Measurements from ENCODE around the gene IL15. TPM values are rescaled to one million over a fixed set of nuclear protein-coding genes. Genes with fewer than 3 reads are reported as not detected.

IL15 gene
- total RNA-seq, 1 donor, result 6.5 TPM

DNA sequence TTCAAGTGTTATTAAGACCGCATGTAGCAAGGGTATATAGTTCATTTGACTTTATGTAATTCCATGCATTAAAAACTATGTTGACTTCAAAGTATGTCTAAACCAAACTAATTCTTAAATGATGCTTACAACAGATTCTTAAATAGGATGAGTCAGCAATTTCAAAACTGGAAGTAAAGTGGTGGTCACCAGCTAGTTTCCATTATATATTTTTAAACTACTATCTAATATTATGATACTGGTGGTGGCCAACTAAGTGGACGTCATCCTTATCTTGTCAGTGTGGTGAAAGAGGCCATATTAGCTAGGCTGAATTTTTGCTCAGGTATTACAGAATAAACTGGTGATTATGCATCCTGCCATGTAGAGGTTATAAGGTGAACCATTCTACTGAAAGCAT is 1.2 kb downstream of the IL15 start:
- H3K4me1 ChIP-seq (ENCODE audit: insufficient read depth, low read length), result peaks cover 40% of the 10 kb centered on the region
- H3K4me3 ChIP-seq (ENCODE audit: low read length), result peak overlapping the region; percentile 84
- no peaks in the 10 kb centered on the region for H3K9me3 ChIP-seq (ENCODE audit: low read depth, low read length)
- peaks cover 6% of the 10 kb centered on the region for H3K27me3 ChIP-seq (ENCODE audit: insufficient read depth, low read length)

DNA sequence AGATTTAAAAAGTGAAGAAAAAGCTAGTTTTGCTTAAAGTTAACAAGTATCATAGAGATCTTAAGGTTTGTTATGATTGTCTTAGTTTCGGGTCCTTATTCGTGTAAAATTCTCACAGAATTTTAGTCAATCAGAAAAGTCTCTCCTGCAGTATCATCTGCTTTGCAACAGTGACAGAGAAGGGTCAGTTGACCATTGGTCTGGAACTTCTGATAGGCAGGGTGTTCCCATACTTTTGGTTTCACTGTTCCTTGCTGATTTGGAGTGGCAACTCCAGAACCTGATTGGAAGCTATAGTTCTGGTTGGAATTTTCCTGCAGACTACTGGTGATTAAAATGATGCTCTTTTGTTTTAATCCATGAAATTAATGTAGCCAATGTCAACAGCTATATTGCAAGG is 1.8 kb downstream of the IL15 start:
- H3K4me3 ChIP-seq (ENCODE audit: low read length), result no peak overlapping the region
- peaks cover 40% of the 10 kb centered on the region for H3K4me1 ChIP-seq (ENCODE audit: insufficient read depth, low read length)
- peaks cover 6% of the 10 kb centered on the region for H3K27me3 ChIP-seq (ENCODE audit: insufficient read depth, low read length)
- H3K9me3 ChIP-seq (ENCODE audit: low read depth, low read length), result no peaks in the 10 kb centered on the region

DNA sequence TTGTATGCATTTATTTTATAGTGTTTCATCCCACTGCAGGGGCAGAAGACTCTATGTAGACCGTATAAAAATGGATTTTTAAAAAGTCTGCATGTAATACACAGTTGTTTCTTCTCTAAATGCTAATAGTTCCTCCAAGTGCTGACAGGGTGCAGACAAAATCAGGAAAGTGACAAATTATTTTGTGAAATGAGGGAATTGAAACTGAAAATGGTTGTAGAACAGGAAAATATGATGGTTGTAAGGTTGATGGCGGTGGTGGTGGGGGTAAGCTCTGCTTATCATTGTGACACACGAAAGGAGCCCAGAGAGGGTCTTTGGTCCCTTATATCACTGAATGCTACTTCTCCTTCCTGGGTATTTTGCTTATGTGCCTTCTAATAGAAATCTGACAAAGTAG is 4.3 kb downstream of the IL15 start:
- Histone ChIP-seq H3K4me3 (ENCODE audit: low read length) (no peak overlapping the region), H3K9me3 (ENCODE audit: low read depth, low read length) (no peaks in the 10 kb centered on the region), H3K4me1 (ENCODE audit: insufficient read depth, low read length) (peaks cover 38% of the 10 kb centered on the region), H3K27me3 (ENCODE audit: insufficient read depth, low read length) (peaks cover 2% of the 10 kb centered on the region)

DNA sequence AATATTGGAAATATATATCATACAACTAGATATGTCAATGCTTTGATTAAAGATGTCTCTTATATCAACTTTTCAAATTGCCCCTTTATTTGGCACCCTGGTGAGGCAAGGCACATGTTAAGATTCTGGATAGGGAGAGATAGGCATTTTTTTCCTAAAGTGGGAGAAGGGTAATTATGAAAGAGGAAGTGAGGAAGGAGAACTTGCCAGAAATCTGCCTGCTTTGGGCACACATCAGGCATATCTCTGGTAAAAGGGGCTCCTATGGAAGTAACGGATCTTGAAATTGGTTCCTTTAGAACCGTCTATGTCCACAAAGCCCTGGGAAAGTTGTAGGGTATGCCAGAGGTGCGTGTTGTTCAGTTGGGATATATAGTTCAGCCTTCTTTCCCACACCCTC is 5.7 kb downstream of the IL15 start:
- Histone ChIP-seq H3K9me3 (ENCODE audit: low read depth, low read length) (no peaks in the 10 kb centered on the region), H3K4me3 (ENCODE audit: low read length) (no peak overlapping the region), H3K27me3 (ENCODE audit: insufficient read depth, low read length) (no peaks in the 10 kb centered on the region), H3K4me1 (ENCODE audit: insufficient read depth, low read length) (peaks cover 34% of the 10 kb centered on the region)

DNA sequence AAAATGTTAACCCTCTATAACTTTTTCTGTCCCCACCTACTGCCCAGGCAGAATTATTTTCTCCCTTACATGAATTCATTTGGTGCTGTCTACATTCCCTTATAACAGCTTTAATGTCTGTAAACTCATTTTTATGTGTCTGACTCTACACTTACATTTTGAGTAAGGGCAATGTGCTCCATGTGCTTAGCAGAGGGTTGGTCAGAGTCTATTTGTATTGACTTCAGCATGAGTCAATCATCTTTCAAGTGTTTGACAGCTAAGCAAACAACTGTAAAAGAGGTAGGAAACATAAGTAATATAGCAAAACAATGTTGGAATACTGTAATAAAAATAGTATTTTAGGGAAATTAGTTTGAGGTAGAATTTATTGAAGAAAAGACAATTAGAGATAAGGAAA is 6.3 kb downstream of the IL15 start:
- Histone ChIP-seq H3K9me3 (ENCODE audit: low read depth, low read length) (no peaks in the 10 kb centered on the region), H3K4me3 (ENCODE audit: low read length) (no peak overlapping the region), H3K4me1 (ENCODE audit: insufficient read depth, low read length) (peaks cover 28% of the 10 kb centered on the region), H3K27me3 (ENCODE audit: insufficient read depth, low read length) (no peaks in the 10 kb centered on the region)

DNA sequence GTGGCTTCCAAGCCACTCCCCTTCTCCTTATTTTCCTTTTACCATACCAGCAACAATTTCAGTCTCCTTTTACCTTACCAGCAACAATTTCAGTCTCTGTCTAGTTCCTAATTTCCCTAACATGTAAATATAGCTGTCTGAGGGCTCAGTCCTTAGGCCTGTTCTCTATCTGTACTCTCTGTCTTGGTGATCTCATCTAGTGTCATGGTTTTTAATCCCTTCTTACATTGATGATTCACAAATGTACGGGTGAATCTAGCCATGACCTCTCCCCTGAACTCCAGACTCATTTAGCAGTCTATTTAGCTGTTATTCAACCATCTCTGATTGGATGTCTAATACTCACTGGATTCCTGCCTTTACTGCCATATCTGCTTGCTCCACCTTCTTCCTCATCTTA is 7.2 kb downstream of the IL15 start:
- H3K27me3 ChIP-seq (ENCODE audit: insufficient read depth, low read length), result no peaks in the 10 kb centered on the region
- H3K4me3 ChIP-seq (ENCODE audit: low read length), result no peak overlapping the region
- no peaks in the 10 kb centered on the region for H3K9me3 ChIP-seq (ENCODE audit: low read depth, low read length)
- H3K4me1 ChIP-seq (ENCODE audit: insufficient read depth, low read length), result peaks cover 20% of the 10 kb centered on the region

DNA sequence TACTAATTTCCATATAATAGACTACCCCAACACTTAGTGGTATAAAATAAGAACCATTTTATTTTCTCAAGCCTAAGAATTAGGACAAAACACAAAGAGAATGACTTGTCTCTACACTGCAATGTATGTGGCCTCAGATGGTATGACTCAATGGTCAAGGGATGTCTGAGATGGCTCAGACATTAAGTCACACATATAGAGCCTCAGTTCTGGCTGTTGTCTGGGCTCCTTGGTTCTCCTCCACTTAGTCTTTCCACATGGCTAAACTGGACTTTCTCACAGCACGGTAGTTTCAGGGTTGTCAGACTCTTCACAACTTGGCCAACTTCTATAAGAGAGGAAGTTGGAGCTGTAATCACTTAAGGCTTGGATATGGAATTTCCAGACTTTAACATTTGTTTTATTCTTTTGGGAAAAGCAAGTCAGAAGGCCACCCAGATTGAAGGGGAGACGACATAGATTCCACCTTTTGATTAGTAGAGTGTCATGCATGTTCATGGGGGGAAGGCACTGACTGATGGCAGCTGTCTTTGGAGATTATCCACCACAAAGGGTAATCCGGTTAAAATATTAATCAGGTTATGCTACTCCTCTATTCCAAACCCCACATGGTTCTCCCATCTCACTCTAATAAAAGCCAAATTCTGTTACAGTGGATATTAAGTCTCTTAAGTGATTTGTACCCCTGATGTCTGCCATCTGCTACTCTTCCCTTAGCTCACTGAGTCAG is 9.4 kb downstream of the IL15 start:
- H3K4me1 ChIP-seq (ENCODE audit: insufficient read depth, low read length), result peaks cover 14% of the 10 kb centered on the region
- no peaks in the 10 kb centered on the region for H3K27me3 ChIP-seq (ENCODE audit: insufficient read depth, low read length)
- no peaks in the 10 kb centered on the region for H3K9me3 ChIP-seq (ENCODE audit: low read depth, low read length)
- H3K4me3 ChIP-seq (ENCODE audit: low read length), result no peak overlapping the region

DNA sequence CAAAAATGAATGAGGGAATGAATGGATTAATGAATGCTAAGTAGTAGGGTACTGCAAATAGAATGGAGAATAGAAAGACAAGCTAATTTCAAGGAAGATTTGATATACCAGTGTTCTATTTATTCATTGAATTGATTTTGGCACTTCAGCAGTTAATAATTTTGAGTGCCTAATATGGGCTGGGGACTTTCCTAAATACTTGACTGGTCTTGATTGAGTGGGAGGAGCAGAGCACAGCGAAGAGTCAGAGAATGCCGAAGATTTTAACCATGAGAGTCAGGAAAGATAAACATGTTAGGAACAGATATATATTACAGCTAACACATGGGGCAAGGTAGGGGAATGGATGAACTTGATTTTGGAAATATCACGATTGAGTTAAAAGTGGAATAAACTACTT is 10.6 kb downstream of the IL15 start:
- H3K4me1 ChIP-seq (ENCODE audit: insufficient read depth, low read length), result peaks cover 11% of the 10 kb centered on the region
- no peak overlapping the region for H3K4me3 ChIP-seq (ENCODE audit: low read length)
- H3K27me3 ChIP-seq (ENCODE audit: insufficient read depth, low read length), result no peaks in the 10 kb centered on the region
- H3K9me3 ChIP-seq (ENCODE audit: low read depth, low read length), result no peaks in the 10 kb centered on the region

DNA sequence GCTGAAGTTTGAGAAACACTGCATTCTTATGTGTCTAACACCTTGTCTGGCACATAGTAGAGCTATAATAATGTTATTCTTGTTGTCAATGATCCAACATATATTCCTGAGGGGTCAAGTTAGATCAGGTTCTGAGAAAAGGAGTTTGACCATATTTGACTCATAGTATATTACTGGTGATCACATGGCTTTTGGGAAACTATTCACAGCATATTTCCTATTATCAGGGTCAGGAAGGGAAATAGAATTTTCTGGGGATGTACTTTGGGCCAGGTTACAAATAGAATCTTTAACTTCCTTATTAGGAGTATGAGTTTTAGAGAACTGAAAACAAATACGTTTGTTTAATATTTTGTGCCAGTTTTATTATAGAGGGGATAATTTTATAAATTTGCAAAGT is 11.6 kb downstream of the IL15 start:
- Histone ChIP-seq H3K27me3 (ENCODE audit: insufficient read depth, low read length) (no peaks in the 10 kb centered on the region), H3K9me3 (ENCODE audit: low read depth, low read length) (no peaks in the 10 kb centered on the region), H3K4me1 (ENCODE audit: insufficient read depth, low read length) (peaks cover 5% of the 10 kb centered on the region), H3K4me3 (ENCODE audit: low read length) (no peak overlapping the region)

DNA sequence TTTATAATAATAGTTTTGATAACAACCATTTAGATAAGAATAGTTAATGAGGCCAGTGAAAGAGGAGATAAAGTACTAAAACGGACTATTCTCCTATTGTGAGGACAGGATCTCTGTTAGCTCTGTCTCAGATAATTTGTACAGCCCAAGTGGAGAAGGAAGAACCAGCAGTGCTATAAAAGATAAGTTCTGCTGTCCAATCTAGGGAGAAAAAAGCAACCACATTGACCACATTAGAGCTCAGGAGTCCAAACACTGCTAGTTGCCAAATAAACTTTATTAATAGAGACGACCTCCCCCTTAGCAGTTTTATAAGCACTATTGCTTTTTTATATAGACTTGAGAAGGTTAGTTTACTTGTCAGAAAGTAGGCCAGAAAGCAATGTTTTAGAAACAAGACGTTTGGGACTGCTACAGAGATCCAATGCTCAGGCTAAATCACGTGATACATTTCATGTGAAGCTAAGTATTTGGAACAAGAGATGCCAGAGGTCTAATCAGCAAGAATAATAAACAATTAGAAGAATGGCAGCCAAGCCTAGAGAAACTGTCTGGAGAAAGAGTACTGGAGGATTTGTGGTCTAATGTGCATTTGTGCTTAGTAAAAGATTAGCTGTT is 15.9 kb downstream of the IL15 start:
- no peaks in the 10 kb centered on the region for H3K27me3 ChIP-seq (ENCODE audit: insufficient read depth, low read length)
- H3K4me1 ChIP-seq (ENCODE audit: insufficient read depth, low read length), result peaks cover 5% of the 10 kb centered on the region
- no peaks in the 10 kb centered on the region for H3K9me3 ChIP-seq (ENCODE audit: low read depth, low read length)
- H3K4me3 ChIP-seq (ENCODE audit: low read length), result no peak overlapping the region

DNA sequence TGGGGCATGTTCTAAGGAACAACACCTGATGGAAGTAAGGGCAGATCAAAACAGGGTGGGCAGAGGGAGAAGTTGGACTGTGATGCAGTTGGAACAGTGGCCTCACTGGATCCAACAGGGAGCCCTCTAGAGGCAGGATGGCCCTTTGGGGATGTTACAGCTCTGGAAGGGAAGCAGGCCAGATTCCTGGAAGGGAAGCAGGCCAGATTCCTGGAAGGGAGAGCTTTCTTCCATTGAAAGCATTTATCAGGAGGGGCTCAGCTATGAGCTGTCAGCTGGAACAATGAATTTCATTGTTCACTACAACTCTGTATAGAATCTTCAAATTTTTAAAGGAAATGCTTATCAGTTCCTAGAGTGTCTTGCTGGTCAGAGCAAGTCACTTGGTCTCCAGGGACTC is 17.7 kb downstream of the IL15 start:
- H3K9me3 ChIP-seq (ENCODE audit: low read depth, low read length), result no peaks in the 10 kb centered on the region
- H3K27me3 ChIP-seq (ENCODE audit: insufficient read depth, low read length), result no peaks in the 10 kb centered on the region
- H3K4me1 ChIP-seq (ENCODE audit: insufficient read depth, low read length), result peaks cover 4% of the 10 kb centered on the region
- no peak overlapping the region for H3K4me3 ChIP-seq (ENCODE audit: low read length)

DNA sequence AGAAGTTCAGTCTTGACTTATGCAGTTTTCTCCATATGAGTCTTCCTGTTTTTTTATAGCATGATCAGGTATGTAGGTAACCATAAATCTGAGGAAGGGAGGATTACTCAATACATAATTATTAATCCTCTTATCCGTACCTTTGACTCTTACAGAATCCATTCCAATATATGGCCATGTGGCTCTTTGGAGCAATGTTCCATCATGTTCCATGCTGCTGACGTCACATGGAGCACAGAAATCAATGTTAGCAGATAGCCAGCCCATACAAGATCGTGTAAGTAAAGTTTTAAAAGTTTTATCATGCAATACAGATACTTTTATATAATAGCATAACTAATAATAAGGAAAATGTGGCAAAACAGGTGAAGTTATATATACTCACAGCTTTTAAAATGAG is 19.6 kb downstream of the IL15 start:
- no peak overlapping the region for H3K4me3 ChIP-seq (ENCODE audit: low read length)
- no peaks in the 10 kb centered on the region for H3K27me3 ChIP-seq (ENCODE audit: insufficient read depth, low read length)
- H3K4me1 ChIP-seq (ENCODE audit: insufficient read depth, low read length), result peaks cover 4% of the 10 kb centered on the region
- no peaks in the 10 kb centered on the region for H3K9me3 ChIP-seq (ENCODE audit: low read depth, low read length)

DNA sequence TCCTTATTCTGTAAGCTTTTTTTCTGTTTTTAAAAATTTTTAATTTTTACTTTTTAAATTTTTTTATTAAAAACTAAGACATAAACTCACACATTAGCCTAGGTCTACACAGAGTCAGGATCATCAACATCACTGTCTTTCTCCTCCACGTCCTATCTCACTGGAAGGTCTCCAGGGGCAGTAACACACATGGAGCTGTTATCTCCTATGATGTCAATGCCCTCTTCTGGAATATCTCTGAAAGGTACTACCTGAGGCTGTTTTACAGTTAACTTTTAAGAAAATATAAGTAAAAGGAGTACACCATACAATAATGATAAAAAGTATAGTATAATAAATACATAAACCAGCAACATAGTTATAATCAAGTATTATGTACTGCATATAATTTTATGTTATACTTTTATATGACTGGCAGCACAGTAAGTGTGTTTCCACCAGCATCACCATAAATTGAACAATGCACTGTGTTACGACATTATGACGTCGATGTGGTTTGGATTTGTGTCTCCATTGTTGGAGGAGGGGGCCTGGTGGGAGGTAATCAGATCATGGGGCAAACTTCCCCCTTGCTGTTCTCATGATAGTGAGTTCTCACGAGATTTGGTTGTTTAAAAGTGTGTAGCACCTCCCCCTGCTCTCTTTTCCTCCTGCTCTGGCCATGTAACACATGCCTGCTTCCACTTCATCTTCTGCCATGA is 21.3 kb downstream of the IL15 start:
- H3K9me3 ChIP-seq (ENCODE audit: low read depth, low read length), result no peaks in the 10 kb centered on the region
- no peak overlapping the region for H3K4me3 ChIP-seq (ENCODE audit: low read length)
- peaks cover 4% of the 10 kb centered on the region for H3K4me1 ChIP-seq (ENCODE audit: insufficient read depth, low read length)
- H3K27me3 ChIP-seq (ENCODE audit: insufficient read depth, low read length), result no peaks in the 10 kb centered on the region

DNA sequence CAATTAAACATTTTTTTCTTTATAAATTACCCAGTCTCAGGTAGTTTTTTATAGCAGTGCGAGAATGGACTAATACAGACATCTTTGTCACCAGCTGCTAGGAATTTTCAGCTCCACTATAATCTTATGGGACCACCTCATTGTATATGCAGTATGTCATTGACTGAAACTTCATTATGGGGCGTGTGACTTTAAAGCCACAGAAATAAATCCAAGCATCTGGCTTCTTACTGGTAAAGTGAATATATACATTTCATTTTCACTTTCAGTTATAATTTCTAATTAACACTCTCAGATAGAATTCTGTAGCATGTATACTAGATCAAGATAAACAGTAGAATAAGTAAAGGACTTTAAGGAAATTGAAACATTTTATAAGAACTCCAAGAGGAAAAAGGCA is 21.9 kb downstream of the IL15 start:
- peaks cover 4% of the 10 kb centered on the region for H3K4me1 ChIP-seq (ENCODE audit: insufficient read depth, low read length)
- H3K27me3 ChIP-seq (ENCODE audit: insufficient read depth, low read length), result no peaks in the 10 kb centered on the region
- no peak overlapping the region for H3K4me3 ChIP-seq (ENCODE audit: low read length)
- H3K9me3 ChIP-seq (ENCODE audit: low read depth, low read length), result no peaks in the 10 kb centered on the region

DNA sequence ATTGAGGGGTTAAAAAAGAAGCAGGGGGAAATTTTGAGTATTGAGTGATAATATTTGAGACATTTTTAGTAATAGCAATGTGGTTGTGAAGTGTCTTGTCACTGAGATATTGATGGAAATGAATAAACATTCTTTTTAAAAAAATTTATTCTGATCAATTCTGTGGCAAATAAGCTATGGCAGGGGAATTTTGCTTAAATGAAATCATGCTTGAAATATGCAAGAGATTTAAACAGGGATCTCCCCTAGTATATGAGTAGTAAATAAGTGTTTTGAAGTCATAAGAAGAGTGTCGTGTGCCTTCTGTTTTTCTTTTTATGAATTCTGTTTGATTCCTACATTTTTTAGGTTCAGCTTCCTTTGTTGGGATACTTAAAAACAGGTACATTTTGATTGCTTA is 23.2 kb downstream of the IL15 start:
- Histone ChIP-seq H3K9me3 (ENCODE audit: low read depth, low read length) (no peaks in the 10 kb centered on the region), H3K27me3 (ENCODE audit: insufficient read depth, low read length) (no peaks in the 10 kb centered on the region), H3K4me3 (ENCODE audit: low read length) (no peak overlapping the region), H3K4me1 (ENCODE audit: insufficient read depth, low read length) (peaks cover 4% of the 10 kb centered on the region)

DNA sequence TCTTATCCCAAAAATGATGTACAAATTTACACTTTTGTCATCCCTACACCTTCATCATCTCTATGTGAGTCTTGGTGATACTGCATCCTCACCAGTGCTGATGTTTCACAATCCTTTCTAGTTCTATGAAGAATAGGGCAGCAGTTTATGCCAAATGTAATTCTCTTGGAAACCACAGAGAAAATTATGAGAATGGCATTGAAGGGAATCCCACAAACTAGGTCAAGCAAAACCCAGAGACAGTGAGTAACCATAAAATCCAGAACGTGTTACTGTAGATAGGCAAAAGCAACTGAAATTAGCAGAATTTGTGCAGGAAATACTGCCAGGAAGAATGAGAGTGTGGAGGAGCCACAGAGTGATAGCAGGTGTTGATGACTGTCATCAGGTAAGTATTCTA is 24.5 kb downstream of the IL15 start:
- Histone ChIP-seq H3K4me1 (ENCODE audit: insufficient read depth, low read length) (peaks cover 4% of the 10 kb centered on the region), H3K4me3 (ENCODE audit: low read length) (no peak overlapping the region), H3K27me3 (ENCODE audit: insufficient read depth, low read length) (no peaks in the 10 kb centered on the region), H3K9me3 (ENCODE audit: low read depth, low read length) (no peaks in the 10 kb centered on the region)

Data from mononuclear cell (primary cell).